ENCODE results near the gene TMEM187.

GRCh38 chrX:153993978-153994377 is 21.4 kb downstream of the TMEM187 start:
- TF ChIP-seq CTCF (IDR thresholded peaks at IDR 0.05), result no peak
- no peak for TF ChIP-seq POLR2A (IDR thresholded peaks at IDR 0.05; ENCODE audit: low read depth)
